Measurements from ENCODE around the gene CDA. TPM values are rescaled to one million over a fixed set of nuclear protein-coding genes. Genes with fewer than 3 reads are reported as not detected.

Gene CDA
- total and polyA plus RNA-seq, 10 of the 15 experiments (the other 5 are each of a cell fraction or from before 2014, with no cell fraction given), result not detected

GRCh38 chr1:20586953-20587660 lies 1.8 kb upstream of the CDA start:
- no peaks in the 10 kb centered on the region for H3K4me1 ChIP-seq (ENCODE audit: control insufficient read depth, insufficient read depth, low read length)
- H3K36me3 ChIP-seq (ENCODE audit: control insufficient read depth in 2 of 2, insufficient read depth in 2 of 2, low read length in 1 of 2), result no peaks in the 10 kb centered on the region
- no TSS peak for BruUV-seq (replicated peaks)
- H3K27me3 ChIP-seq (replicated peaks in 1 of 2; ENCODE audit: control insufficient read depth in 2 of 2, insufficient read depth in 2 of 2, low read length in 1 of 2), result peaks cover 5 to 8% of the 10 kb centered on the region in 2 experiments
- H3K4me3 ChIP-seq, result no peak overlapping the region
- no peaks in the 10 kb centered on the region for H4K20me1 ChIP-seq (ENCODE audit: control insufficient read depth, insufficient read depth)
- H3K79me2 ChIP-seq (ENCODE audit: control insufficient read depth, insufficient read depth, low read length), result no peaks in the 10 kb centered on the region
- H3K9me3 ChIP-seq (replicated peaks; ENCODE audit: control insufficient read depth, insufficient read depth, low read length), result no peaks in the 10 kb centered on the region
- no peak overlapping the region for H3K4me2 ChIP-seq (ENCODE audit: control insufficient read depth, insufficient read depth)
- ATAC-seq (no peak), FAIRE-seq (no peak), DNase-seq (ENCODE audit: low read depth, low spot score) (no peak)
- no peak overlapping the region for H3K27ac ChIP-seq (ENCODE audit: control insufficient read depth, insufficient read depth)
- intact Hi-C loops (cut with micrococcal nuclease; ENCODE audit: unreplicated experiment), result no loop called here
- in situ Hi-C loops (cut with MboI), result no loop called here
- H2AFZ ChIP-seq (ENCODE audit: control insufficient read depth, low read depth, low read length), result no peak overlapping the region
- SMC1A ChIA-PET (ENCODE audit: uncharacterized antibody, unreplicated experiment), result no interaction called here
- CTCF ChIA-PET, result interaction anchor here (1.4 kb wide), 1 partner anchor 12 kb away, joined by 3 read pairs; no protein-coding TSS in a partner anchor
- 6% methylated on average over 8 of the region's 10 CpGs for WGBS (ENCODE audit: insufficient coverage, insufficient replicate concordance, low lambda C conversion rate, missing lambda C conversion rate)
- no peak overlapping the region for H3K9ac ChIP-seq (ENCODE audit: control insufficient read depth, insufficient read depth, low read length)
- RAD21 ChIA-PET (ENCODE audit: unreplicated experiment), result no interaction called here
- POLR2A ChIA-PET, result no interaction called here
- TF ChIP-seq MEF2B (IDR thresholded peaks at IDR 0.05; ENCODE audit: partially characterized antibody, poor library complexity, severe bottlenecking) (no peak), TCF7 (IDR thresholded peaks at IDR 0.05; ENCODE audit: borderline replicate concordance) (no peak), SUZ12 (IDR thresholded peaks at IDR 0.05; ENCODE audit: unreplicated experiment) (no peak), CHD2 (IDR thresholded peaks at IDR 0.05; ENCODE audit: borderline replicate concordance, low read depth, low read length) (no peak), SMAD1 (IDR thresholded peaks at IDR 0.05; ENCODE audit: low read depth, partially characterized antibody) (no peak), MEF2A (IDR thresholded peaks at IDR 0.05; ENCODE audit: insufficient read depth, low read depth, low read length) (no peak), NBN (IDR thresholded peaks at IDR 0.05) (no peak), NFXL1 (IDR thresholded peaks at IDR 0.05; ENCODE audit: borderline replicate concordance) (no peak), MYB (IDR thresholded peaks at IDR 0.05; ENCODE audit: borderline replicate concordance, low read depth, low read length) (no peak), IRF4 (IDR thresholded peaks at IDR 0.05; ENCODE audit: low read depth, low read length) (no peak), RB1 (IDR thresholded peaks at IDR 0.05; ENCODE audit: borderline replicate concordance) (no peak), ATF7 (IDR thresholded peaks at IDR 0.05; ENCODE audit: low read depth) (no peak), ASH2L (IDR thresholded peaks at IDR 0.05; ENCODE audit: borderline replicate concordance, low read depth) (no peak), CREB1 (IDR thresholded peaks at IDR 0.05; ENCODE audit: low read depth) (no peak)
- TF ChIP-seq, protein P1, sequence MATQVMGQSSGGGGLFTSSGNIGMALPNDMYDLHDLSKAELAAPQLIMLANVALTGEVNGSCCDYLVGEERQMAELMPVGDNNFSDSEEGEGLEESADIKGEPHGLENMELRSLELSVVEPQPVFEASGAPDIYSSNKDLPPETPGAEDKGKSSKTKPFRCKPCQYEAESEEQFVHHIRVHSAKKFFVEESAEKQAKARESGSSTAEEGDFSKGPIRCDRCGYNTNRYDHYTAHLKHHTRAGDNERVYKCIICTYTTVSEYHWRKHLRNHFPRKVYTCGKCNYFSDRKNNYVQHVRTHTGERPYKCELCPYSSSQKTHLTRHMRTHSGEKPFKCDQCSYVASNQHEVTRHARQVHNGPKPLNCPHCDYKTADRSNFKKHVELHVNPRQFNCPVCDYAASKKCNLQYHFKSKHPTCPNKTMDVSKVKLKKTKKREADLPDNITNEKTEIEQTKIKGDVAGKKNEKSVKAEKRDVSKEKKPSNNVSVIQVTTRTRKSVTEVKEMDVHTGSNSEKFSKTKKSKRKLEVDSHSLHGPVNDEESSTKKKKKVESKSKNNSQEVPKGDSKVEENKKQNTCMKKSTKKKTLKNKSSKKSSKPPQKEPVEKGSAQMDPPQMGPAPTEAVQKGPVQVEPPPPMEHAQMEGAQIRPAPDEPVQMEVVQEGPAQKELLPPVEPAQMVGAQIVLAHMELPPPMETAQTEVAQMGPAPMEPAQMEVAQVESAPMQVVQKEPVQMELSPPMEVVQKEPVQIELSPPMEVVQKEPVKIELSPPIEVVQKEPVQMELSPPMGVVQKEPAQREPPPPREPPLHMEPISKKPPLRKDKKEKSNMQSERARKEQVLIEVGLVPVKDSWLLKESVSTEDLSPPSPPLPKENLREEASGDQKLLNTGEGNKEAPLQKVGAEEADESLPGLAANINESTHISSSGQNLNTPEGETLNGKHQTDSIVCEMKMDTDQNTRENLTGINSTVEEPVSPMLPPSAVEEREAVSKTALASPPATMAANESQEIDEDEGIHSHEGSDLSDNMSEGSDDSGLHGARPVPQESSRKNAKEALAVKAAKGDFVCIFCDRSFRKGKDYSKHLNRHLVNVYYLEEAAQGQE (IDR thresholded peaks at IDR 0.05; ENCODE audit: low read depth, low read length), result no peak
- TF ChIP-seq, protein P2, sequence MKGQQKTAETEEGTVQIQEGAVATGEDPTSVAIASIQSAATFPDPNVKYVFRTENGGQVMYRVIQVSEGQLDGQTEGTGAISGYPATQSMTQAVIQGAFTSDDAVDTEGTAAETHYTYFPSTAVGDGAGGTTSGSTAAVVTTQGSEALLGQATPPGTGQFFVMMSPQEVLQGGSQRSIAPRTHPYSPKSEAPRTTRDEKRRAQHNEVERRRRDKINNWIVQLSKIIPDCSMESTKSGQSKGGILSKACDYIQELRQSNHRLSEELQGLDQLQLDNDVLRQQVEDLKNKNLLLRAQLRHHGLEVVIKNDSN (IDR thresholded peaks at IDR 0.05; ENCODE audit: borderline replicate concordance, extremely low read length, insufficient read depth, low read depth, low read length), result no peak
- TF ChIP-seq, protein P3, sequence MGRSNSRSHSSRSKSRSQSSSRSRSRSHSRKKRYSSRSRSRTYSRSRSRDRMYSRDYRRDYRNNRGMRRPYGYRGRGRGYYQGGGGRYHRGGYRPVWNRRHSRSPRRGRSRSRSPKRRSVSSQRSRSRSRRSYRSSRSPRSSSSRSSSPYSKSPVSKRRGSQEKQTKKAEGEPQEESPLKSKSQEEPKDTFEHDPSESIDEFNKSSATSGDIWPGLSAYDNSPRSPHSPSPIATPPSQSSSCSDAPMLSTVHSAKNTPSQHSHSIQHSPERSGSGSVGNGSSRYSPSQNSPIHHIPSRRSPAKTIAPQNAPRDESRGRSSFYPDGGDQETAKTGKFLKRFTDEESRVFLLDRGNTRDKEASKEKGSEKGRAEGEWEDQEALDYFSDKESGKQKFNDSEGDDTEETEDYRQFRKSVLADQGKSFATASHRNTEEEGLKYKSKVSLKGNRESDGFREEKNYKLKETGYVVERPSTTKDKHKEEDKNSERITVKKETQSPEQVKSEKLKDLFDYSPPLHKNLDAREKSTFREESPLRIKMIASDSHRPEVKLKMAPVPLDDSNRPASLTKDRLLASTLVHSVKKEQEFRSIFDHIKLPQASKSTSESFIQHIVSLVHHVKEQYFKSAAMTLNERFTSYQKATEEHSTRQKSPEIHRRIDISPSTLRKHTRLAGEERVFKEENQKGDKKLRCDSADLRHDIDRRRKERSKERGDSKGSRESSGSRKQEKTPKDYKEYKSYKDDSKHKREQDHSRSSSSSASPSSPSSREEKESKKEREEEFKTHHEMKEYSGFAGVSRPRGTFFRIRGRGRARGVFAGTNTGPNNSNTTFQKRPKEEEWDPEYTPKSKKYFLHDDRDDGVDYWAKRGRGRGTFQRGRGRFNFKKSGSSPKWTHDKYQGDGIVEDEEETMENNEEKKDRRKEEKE (IDR thresholded peaks at IDR 0.05), result no peak
